Right forelimb (tissue), 1 donor: ENCODE measurements around the gene TUFT1.
"Not testable (repeated sequence)": the region's sequence is repeated elsewhere in the genome, so short reads cannot be mapped to it uniquely, and the experiment has no call there.

ENCODE experiments used
- DNase-seq: peaks from one replicate; pipeline ENCODE4 v3.0.0-alpha.2; 2018

Gene TUFT1

GRCh38 chr1:151618996-151619395 is 78.9 kb downstream of the TUFT1 start:
- not testable (repeated sequence) for DNase-seq

- DNase-seq = no peak
Measured at GRCh38 chr1:151619489-151620093, 79.5 kb downstream of the TUFT1 start.

- no peak for DNase-seq
Measured at GRCh38 chr1:151620286-151620685, 80.2 kb downstream of the TUFT1 start.

DNA sequence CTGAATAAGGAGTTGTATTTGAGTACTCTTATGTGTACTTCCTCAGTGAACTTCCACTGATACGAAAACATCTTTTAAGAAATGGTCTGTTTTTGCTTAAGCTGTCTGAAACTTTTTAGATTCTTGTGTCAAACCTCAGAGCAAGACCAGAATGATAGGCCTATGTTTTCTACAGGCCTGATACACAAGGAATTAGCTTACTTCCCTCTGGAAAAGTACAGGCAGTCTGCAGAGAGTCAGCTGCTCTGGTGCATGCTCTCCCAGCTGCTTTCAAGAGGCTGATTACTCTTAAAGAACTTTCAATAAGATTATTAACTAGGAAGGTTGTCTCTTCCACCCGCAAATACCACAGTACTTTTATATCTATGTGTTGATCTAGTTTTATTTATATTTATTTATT is 81.2 kb downstream of the TUFT1 start:
- DNase-seq = no peak

DNA sequence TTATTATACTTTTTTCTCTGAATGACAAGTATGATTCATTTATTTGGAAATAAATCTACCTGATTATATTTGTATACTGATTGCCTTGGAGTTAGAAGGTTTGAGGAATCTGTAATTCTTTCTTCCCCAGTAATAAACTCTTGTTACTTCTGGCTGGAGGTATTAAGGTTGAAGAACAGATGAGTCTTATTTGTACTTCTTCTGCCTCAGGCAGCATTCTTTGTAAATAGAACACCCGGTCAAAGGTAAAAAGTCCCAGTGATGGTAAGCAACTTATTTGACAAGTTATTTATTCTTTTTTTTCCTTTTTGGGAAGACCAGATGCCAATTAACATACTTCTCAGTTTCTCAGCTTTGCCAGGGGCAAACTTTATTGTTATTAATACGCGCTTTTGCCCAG is 84.7 kb downstream of the TUFT1 start:
- DNase-seq = no peak

DNA sequence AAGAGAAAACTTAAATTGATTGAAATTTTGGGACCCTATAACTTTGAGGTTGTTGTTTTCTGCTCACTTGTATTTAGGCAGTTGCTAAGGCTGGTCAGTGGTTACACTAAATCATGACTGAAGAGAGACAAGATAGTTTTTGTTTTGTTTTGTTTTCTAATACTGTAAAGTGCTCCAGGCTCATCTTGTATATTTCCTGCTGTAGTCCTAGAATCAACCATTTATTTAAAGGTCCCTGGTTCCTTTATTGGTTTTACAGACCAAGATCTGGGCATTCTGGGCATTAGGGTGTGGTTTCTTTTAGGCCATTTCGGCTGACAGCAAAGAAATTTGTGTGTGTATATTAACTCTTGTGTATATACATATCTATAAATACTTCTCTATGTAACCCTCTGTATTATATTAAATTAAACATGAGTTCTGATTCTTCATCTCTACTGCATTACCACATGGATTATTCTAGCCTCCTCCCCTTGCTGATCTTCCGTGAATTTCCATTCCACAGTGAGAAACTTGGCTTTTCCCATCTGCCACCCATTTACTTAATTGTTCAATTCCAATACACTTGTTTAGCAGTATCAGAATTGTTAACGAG is 86.7 kb downstream of the TUFT1 start:
- DNase-seq = no peak

DNA sequence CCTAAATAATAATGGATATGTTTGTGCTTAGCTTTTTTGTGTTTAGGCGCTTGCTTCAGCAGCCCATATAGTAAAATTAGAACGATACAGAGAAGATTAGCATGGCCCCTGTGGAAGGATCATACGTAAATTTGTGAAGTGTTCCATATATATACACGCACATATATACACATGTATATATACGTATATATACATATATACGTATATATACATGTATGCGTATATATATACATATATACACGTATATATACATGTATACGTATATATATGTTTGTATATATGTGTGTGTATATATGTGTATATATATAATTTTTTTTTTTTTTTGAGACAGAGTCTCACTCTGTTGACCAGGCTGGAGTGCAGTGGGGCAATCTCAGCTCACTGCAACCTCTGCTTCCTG is 89.2 kb downstream of the TUFT1 start:
- DNase-seq = no peak
